Duodenal mucosa (tissue), 2 donors: ENCODE results near the gene MCTP2.

Source experiments
- H3K27ac ChIP-seq: one replicate; pipeline ENCODE4 v1.7.0; 2013; ENCODE audit warnings: low read depth, low read length
- H3K27me3 ChIP-seq, 2 donors: one replicate each; pipeline ENCODE4 v1.7.0; 2013; ENCODE audit warnings: low read length in 2 of 2, control low read depth in 1 of 2; ENCODE audit not compliant: insufficient read depth in 2 of 2, control insufficient read depth in 1 of 2
- H3K36me3 ChIP-seq, 2 donors: one replicate each; pipeline ENCODE4 v1.7.0; 2013; ENCODE audit warnings: low read length in 2 of 2, control low read depth in 1 of 2; ENCODE audit not compliant: insufficient read depth in 2 of 2, control insufficient read depth in 1 of 2
- H3K4me1 ChIP-seq, 2 donors: one replicate each; pipeline ENCODE4 v1.7.0; 2013; ENCODE audit warnings: low read length in 2 of 2, control low read depth in 1 of 2; ENCODE audit not compliant: insufficient read depth in 2 of 2, control insufficient read depth in 1 of 2
- H3K4me3 ChIP-seq, 2 donors: one replicate each; pipeline ENCODE4 v1.7.0; 2013; ENCODE audit warnings: low read length in 2 of 2, low read depth in 1 of 2
- H3K9ac ChIP-seq, 2 donors: one replicate each; pipeline ENCODE4 v1.7.0; 2013; ENCODE audit warnings: low read length in 2 of 2, low read depth in 1 of 2
- H3K9me3 ChIP-seq, 2 donors: one replicate each; pipeline ENCODE4 v1.7.0; 2013; ENCODE audit warnings: low read length in 2 of 2, control low read depth in 1 of 2; ENCODE audit not compliant: control insufficient read depth in 1 of 2

The MCTP2 gene

DNA sequence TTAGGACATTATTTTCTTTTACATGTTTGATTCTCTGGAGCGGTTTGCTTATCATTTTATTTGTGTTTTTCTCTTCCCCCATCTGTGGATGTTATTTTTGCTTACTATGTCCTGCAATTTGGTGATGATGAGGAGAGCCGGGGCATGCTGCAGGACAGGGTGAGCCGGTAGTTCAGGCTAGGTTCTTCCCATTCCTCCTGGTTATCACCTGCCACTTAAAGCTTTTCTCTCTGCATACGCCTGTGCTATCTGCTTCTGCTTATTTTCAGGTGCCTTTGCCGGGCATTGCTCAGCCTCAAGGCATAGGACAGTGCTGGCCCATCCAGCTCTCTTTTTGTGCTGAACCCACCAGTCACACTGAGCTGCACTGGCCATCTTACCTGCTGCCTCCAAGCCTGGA is 85.8 kb downstream of the MCTP2 start:
- no peak overlapping the region for H3K27ac ChIP-seq
- no peak overlapping the region for H3K4me3 ChIP-seq
- no peaks in the 10 kb centered on the region for H3K27me3 ChIP-seq
- peaks cover 9 to 37% of the 10 kb centered on the region in 2 donors for H3K36me3 ChIP-seq
- no peak overlapping the region for H3K9ac ChIP-seq
- H3K4me1 ChIP-seq = no peaks in the 10 kb centered on the region
- no peaks in the 10 kb centered on the region for H3K9me3 ChIP-seq

DNA sequence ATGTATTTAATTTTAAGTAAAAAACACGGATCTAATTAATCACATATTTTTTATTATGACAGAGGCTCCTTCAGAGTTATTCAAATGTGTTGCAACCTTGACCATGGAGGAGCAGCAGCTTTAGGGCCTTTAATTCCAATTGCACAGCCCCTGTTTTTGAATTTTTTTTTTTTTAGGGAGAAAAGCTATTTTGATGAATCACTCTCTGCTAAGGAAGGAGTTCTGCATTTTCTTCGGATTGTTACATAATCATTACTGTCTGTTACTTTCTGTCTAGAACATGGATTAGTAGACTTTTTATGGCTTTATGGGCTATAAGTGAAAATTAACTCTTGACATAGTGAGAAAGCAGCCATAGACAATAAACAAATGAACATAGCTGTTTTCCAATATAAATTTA is 90.8 kb downstream of the MCTP2 start:
- Histone ChIP-seq H3K36me3 (peaks cover 8 to 20% of the 10 kb centered on the region in 2 donors), H3K9ac (no peak overlapping the region), H3K27ac (no peak overlapping the region), H3K9me3 (no peaks in the 10 kb centered on the region), H3K4me3 (no peak overlapping the region), H3K4me1 (peaks cover 0 to 8% of the 10 kb centered on the region in 2 donors), H3K27me3 (no peaks in the 10 kb centered on the region)

DNA sequence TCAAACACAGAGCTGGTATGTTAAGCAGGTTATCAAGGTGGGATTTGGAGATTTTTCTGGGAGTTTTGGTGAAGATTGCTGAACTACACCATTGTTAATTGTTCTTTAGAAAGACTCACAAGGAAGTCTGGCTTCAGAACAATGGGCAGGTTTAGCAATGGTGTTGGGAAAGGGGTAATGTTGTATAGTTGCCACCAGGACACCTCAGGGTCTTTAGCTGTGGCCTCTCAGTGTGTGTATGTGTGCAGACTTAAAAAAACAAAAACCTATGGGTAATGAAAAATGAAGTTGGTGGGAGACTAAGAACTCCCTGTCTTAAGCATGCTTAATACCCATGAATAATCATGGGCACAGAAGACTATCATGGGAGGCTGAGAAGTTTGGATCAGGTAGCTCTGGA is 91.7 kb downstream of the MCTP2 start:
- H3K9ac ChIP-seq = no peak overlapping the region
- H3K27me3 ChIP-seq = no peaks in the 10 kb centered on the region
- no peak overlapping the region for H3K4me3 ChIP-seq
- H3K27ac ChIP-seq = no peak overlapping the region
- peaks cover 3 to 16% of the 10 kb centered on the region in 2 donors for H3K36me3 ChIP-seq
- peaks cover 0 to 8% of the 10 kb centered on the region in 2 donors for H3K4me1 ChIP-seq
- no peaks in the 10 kb centered on the region for H3K9me3 ChIP-seq

DNA sequence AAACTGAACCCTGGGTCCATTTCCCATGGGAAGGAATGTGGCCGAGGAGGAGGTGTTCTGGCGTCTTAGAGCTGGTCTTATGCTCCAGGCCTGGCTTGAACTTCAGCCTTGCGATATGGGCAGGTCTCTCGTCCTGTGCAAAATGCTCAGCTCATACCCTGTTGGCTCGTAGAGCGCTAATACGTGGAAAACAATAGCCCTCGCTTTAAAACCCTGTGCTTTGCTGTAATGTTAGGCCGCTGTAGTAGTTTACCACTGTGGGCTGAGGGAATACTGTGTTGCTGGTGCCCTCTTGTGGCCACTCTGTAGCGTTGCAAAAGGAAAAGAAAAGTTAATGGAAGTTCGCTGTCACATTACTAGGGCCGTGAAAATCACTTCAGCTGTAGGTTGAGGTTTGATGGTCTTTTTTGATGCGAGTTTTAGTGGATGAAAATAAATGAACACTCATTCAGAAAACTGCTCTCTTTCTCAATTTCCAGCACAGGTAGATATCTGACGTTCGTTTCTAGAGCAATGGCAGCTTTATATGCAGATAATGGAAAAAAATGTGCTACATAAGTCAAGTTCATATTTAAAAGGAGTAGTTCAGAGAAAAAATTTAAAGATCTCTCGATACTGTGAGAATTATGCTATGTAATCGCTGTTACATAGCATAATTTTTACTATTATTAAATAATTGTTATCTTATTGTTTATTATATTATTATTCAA is 92.9 kb downstream of the MCTP2 start:
- Histone ChIP-seq H3K4me1 (peaks cover 0 to 8% of the 10 kb centered on the region in 2 donors), H3K27me3 (no peaks in the 10 kb centered on the region), H3K27ac (no peak overlapping the region), H3K36me3 (peaks cover 3 to 19% of the 10 kb centered on the region in 2 donors), H3K9me3 (no peaks in the 10 kb centered on the region), H3K9ac (no peak overlapping the region), H3K4me3 (no peak overlapping the region)

DNA sequence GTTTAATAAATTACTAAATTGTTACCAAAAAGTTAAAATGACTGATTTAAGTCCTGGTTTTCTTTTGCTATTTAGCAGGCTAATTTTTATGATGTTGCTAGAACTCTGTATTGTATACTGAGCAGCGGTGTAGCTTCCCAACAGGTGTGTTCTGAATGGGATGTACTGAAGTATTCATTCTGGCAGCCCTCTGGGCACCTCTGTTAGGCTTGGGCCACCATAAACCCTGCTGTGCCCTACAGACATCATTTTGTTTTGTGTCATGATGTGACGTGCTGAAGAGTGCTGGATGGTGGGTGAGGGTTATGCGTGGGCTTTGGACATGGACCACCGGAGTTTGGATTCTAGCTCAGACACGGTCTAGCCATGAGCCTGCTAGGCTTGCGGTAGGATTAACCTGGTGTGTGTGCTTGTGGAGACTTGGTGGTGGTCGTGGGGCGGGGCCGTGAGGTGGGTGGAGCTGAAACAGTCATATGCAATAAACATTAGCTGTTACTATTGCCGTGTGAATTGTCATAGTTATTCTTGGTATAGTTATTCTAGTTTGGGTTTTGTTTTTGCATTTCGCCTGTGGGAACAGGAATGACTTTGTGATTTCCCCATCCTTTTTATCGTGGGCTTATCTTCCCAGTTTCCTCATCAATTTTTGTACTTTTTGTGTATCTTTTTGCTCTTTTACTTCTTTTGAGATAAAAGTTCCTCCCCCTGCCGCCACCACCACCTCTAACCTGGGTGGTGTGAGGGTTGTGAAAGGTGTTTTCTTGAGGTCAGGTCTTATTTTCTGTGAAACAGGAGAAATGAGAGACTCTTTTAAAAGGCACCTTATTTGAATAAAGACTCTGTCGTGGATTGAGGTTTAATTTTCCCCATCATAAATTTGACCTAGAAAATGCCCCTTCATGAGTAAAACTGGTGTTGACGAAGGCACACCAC is 93.7 kb downstream of the MCTP2 start:
- H3K4me3 ChIP-seq = no peak overlapping the region
- H3K27me3 ChIP-seq = no peaks in the 10 kb centered on the region
- no peaks in the 10 kb centered on the region for H3K9me3 ChIP-seq
- H3K4me1 ChIP-seq = peaks cover 0 to 8% of the 10 kb centered on the region in 2 donors
- no peak overlapping the region for H3K9ac ChIP-seq
- peaks cover 3 to 13% of the 10 kb centered on the region in 2 donors for H3K36me3 ChIP-seq
- no peak overlapping the region for H3K27ac ChIP-seq

DNA sequence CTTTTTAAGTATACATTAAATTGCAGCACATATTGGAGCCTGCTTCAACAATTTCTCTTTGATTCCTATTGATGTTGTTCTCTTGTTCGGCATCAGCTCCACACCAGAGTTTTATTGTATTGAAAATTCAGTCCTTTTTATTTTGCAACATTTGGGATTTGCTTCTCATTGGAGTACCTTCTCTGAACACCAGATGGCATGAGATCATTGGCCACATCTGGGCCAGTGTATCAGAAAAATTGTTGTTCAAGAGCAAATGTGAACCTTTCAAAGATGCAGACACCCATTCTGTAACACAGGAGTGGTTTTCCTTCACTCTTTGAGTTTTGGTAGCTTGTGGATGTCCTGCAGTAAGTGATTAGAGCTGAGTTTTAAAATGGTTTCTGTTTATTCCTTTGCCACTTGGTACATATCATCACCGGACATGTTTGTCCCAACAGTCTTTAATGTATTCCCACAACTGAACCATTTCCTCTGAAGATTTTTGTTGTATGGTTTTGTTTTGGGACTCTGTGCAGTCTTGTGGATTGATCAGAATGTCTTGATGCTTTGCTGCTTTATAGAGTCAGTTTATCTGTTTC is 96.1 kb downstream of the MCTP2 start:
- Histone ChIP-seq H3K4me3 (no peak overlapping the region), H3K27ac (no peak overlapping the region), H3K9me3 (no peaks in the 10 kb centered on the region), H3K27me3 (no peaks in the 10 kb centered on the region), H3K36me3 (peaks cover 0 to 6% of the 10 kb centered on the region in 2 donors), H3K9ac (no peak overlapping the region), H3K4me1 (peaks cover 0 to 8% of the 10 kb centered on the region in 2 donors)

DNA sequence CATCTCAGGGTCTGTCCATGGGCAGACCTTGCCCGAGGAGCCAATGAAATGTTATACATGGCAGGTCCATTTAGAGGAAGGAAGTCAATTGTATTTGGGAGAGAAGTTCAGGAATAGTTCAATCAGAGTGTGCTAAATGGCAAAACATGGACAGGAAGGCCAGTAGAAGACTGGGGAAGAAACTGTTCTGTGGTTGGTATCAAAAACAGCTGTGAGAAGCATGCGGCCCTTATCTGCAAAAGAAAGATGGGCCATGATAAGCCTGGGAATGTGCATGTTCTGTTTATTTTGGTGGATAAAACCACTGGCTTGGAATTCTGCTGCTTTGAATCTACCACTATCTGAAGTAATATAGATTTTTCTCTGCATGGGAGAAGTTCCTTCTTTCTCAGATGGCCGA is 100.4 kb downstream of the MCTP2 start:
- no peaks in the 10 kb centered on the region for H3K9me3 ChIP-seq
- H3K9ac ChIP-seq = no peak overlapping the region
- no peaks in the 10 kb centered on the region for H3K27me3 ChIP-seq
- H3K4me1 ChIP-seq = no peaks in the 10 kb centered on the region
- H3K36me3 ChIP-seq = peaks cover 0 to 10% of the 10 kb centered on the region in 2 donors
- no peak overlapping the region for H3K27ac ChIP-seq
- H3K4me3 ChIP-seq = no peak overlapping the region

DNA sequence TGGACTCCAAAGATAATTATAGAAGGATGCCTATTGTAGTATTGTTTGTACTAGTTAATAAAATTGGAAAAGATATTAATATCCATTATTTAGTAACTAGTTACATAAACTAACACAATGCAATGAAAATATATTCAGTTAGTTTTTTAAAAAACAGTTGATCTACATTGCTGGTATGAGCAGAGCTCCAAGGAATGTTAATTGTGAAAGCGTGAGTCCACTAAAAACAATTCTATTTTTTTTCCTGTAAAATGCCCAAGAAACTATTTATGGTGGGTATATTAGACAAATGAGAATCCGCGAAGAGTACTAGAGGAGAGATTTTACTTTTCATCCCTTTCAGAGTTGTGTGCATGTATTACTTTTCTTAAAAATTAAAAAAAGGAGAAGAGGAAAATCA is 104.3 kb downstream of the MCTP2 start:
- no peaks in the 10 kb centered on the region for H3K27me3 ChIP-seq

DNA sequence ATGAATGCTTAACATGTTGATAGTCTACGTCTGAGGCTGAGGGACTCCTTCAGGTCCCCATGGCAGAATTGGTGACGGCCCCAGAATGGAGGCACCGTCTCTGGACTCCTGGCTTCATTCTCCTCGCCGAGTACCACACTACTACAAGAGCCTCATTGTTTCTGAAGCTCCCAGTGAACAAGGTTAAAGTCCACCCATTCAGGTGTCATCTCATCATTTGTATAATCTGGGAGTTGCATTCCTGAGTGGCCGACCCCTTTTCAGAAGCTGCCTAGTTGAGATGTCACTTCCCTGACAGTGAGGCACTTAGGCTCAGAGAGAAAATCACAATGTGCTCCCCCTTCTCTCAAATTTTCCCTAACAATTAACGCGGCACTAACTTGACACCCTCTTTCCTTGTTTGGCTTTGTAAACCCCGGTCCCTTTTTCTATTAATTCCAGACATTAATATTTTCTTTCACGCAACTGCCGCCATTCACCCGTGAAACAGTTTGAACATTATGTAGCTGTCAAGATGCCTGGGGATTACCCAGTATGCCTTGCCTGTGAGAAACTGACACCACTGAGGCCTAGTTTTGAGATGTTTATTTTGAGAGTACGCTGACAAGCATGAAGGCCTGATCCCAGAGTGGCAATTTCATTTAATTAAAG is 105.6 kb downstream of the MCTP2 start:
- Histone ChIP-seq H3K9me3 (no peaks in the 10 kb centered on the region), H3K4me1 (no peaks in the 10 kb centered on the region), H3K9ac (no peak overlapping the region), H3K27ac (no peak overlapping the region), H3K36me3 (peaks cover 4 to 7% of the 10 kb centered on the region in 2 donors), H3K27me3 (no peaks in the 10 kb centered on the region), H3K4me3 (no peak overlapping the region)

More for the DNA sequence above, 104.3 kb downstream of the MCTP2 start:
- Histone ChIP-seq H3K9me3 (no peaks in the 10 kb centered on the region), H3K4me3 (no peak overlapping the region), H3K27ac (no peak overlapping the region), H3K4me1 (no peaks in the 10 kb centered on the region), H3K9ac (no peak overlapping the region), H3K36me3 (peaks cover 4% of the 10 kb centered on the region in 2 donors)
